WTC11 (cell line): Measurements from ENCODE around the gene KCNMA1. TPM values are rescaled to one million over a fixed set of nuclear protein-coding genes. Genes with fewer than 3 reads are reported as not detected.

ENCODE experiments used
- ATAC-seq: fragments of 200-7000 bp; cut with Tn5 transposase; 2 replicates; pipeline ENCODE4 v1.10.0; 2021; ENCODE audit warnings: mild to moderate bottlenecking, moderate library complexity
- CTCF ChIA-PET: fragments of 300-600 bp; sonication (Branson Sonifier 250); formaldehyde crosslinking; loops from one replicate; lab custom pipeline; 2021; ENCODE audit warnings: antibody characterized with exemption; lab: Charles Lee
- POLR2A ChIA-PET: fragments of 350-600 bp; sonication (Branson Sonifier 250); formaldehyde crosslinking; loops from one replicate; lab custom pipeline; 2021; ENCODE audit warnings: antibody characterized with exemption; lab: Charles Lee
- DNase-seq: peaks from one replicate; pipeline ENCODE4 v3.0.0; 2021; ENCODE audit warnings: low spot score
- H3K27ac Mint-ChIP-seq: 2 replicates; pipeline ENCODE4 v1.8.0; 2021; ENCODE audit warnings: mixed read lengths
- H3K27me3 Mint-ChIP-seq: 2 replicates; pipeline ENCODE4 v1.8.0; 2021; ENCODE audit warnings: low read depth, mild to moderate bottlenecking, moderate library complexity, mixed read lengths
- H3K36me3 Mint-ChIP-seq: 2 replicates; pipeline ENCODE4 v1.8.0; 2021; ENCODE audit warnings: mixed read lengths
- H3K4me1 Mint-ChIP-seq: 2 replicates; pipeline ENCODE4 v1.8.0; 2022; ENCODE audit warnings: mixed read lengths
- H3K4me3 Mint-ChIP-seq: 2 replicates; pipeline ENCODE4 v1.8.0; 2021; ENCODE audit warnings: mild to moderate bottlenecking, moderate library complexity, mixed read lengths
- H3K9me3 Mint-ChIP-seq: 2 replicates; pipeline ENCODE4 v1.8.0; 2021; ENCODE audit warnings: mixed read lengths
- CREM ChIP-seq: sonication (generic); formaldehyde crosslinking; IDR thresholded peaks from 2 replicates; pipeline ENCODE4 v1.8.1; 2022; ENCODE audit warnings: mild to moderate bottlenecking, missing genetic modification reagents, moderate library complexity
- ELF4 ChIP-seq: sonication (generic); formaldehyde crosslinking; IDR thresholded peaks from 2 replicates; pipeline ENCODE4 v1.8.1; 2022; ENCODE audit warnings: low read depth, mild to moderate bottlenecking, moderate library complexity, missing genetic modification reagents
- ESRRA ChIP-seq: sonication (generic); formaldehyde crosslinking; IDR thresholded peaks from 2 replicates; pipeline ENCODE4 v1.8.1; 2022; ENCODE audit warnings: mild to moderate bottlenecking, missing genetic modification reagents, borderline replicate concordance
- FOXJ3 ChIP-seq: sonication (generic); formaldehyde crosslinking; IDR thresholded peaks from 2 replicates; pipeline ENCODE4 v1.9.0; 2021; ENCODE audit warnings: missing genetic modification reagents, mild to moderate bottlenecking, borderline replicate concordance
- FOXP1 ChIP-seq: sonication (generic); formaldehyde crosslinking; IDR thresholded peaks from 2 replicates; pipeline ENCODE4 v1.8.0; 2022; ENCODE audit warnings: missing genetic modification reagents, mild to moderate bottlenecking, moderate library complexity, borderline replicate concordance
- GABPB1 ChIP-seq: sonication (generic); formaldehyde crosslinking; IDR thresholded peaks from 2 replicates; pipeline ENCODE4 v1.8.1; 2023; ENCODE audit warnings: mild to moderate bottlenecking, missing genetic modification reagents
- HMGA2 ChIP-seq: fragments of 250-450 bp; sonication (Bioruptor Pico); IDR thresholded peaks from 2 replicates; pipeline ENCODE4 v1.4.0; 2021; ENCODE audit warnings: mild to moderate bottlenecking, moderate library complexity
- KAT7 ChIP-seq: sonication (generic); formaldehyde crosslinking; IDR thresholded peaks from 2 replicates; pipeline ENCODE4 v1.8.1; 2023; ENCODE audit warnings: missing genetic modification reagents, mild to moderate bottlenecking, borderline replicate concordance
- SMAD4 ChIP-seq: sonication (generic); formaldehyde crosslinking; IDR thresholded peaks from 2 replicates; pipeline ENCODE4 v1.8.0; 2022; ENCODE audit warnings: mild to moderate bottlenecking, missing genetic modification reagents
- TEAD4 ChIP-seq: sonication (generic); formaldehyde crosslinking; IDR thresholded peaks from 2 replicates; pipeline ENCODE4 v1.8.0; 2022; ENCODE audit warnings: mild to moderate bottlenecking, missing genetic modification reagents
- TP53 ChIP-seq: sonication (generic); formaldehyde crosslinking; IDR thresholded peaks from 2 replicates; pipeline ENCODE4 v1.8.1; 2023; ENCODE audit warnings: mild to moderate bottlenecking, missing genetic modification reagents
- ZBTB21 ChIP-seq: sonication (generic); formaldehyde crosslinking; IDR thresholded peaks from 2 replicates; pipeline ENCODE4 v1.8.1; 2023; ENCODE audit warnings: mild to moderate bottlenecking, missing genetic modification reagents, borderline replicate concordance
- ZNF121 ChIP-seq: sonication (generic); formaldehyde crosslinking; IDR thresholded peaks from 2 replicates; pipeline ENCODE4 v1.8.0; 2023; ENCODE audit warnings: missing genetic modification reagents
- ZNF219 ChIP-seq: sonication (generic); formaldehyde crosslinking; IDR thresholded peaks from 2 replicates; pipeline ENCODE4 v1.8.0; 2023; ENCODE audit warnings: missing genetic modification reagents, mild to moderate bottlenecking, borderline replicate concordance
- total RNA-seq: library from RNA; stranded (reverse); gene quantifications from 3 replicates; pipeline ENCODE4 v1.2.3, GENCODE V29; 2021
- TF ChIP-seq, protein P1 (sequence below): sonication (generic); formaldehyde crosslinking; IDR thresholded peaks from 2 replicates; pipeline ENCODE4 v1.8.1; 2023; ENCODE audit warnings: mild to moderate bottlenecking, missing genetic modification reagents
- TF ChIP-seq, protein P2 (sequence below): sonication (generic); formaldehyde crosslinking; IDR thresholded peaks from 2 replicates; pipeline ENCODE4 v1.8.1; 2022; ENCODE audit warnings: mild to moderate bottlenecking, missing genetic modification reagents, moderate library complexity, borderline replicate concordance
- TF ChIP-seq, protein P3 (sequence below): sonication (generic); formaldehyde crosslinking; IDR thresholded peaks from 2 replicates; pipeline ENCODE4 v1.8.1; 2022; ENCODE audit warnings: mild to moderate bottlenecking, moderate library complexity, missing genetic modification reagents
- TF ChIP-seq, protein P4 (sequence below): fragments of 250-450 bp; sonication (Bioruptor Pico); IDR thresholded peaks from 2 replicates; pipeline ENCODE4 v1.9.0; 2021; ENCODE audit warnings: mild to moderate bottlenecking
- TF ChIP-seq, protein P5 (sequence below): fragments of 250-450 bp; sonication (Bioruptor Pico); IDR thresholded peaks from 2 replicates; pipeline ENCODE4 v1.9.0; 2021; ENCODE audit warnings: moderate library complexity, mild to moderate bottlenecking, inconsistent platforms, borderline replicate concordance
- TF ChIP-seq, protein P6 (sequence below): fragments of 200-600 bp; IDR thresholded peaks from 2 replicates; pipeline ENCODE4 v1.8.0; 2022; ENCODE audit warnings: antibody characterized with exemption
- TF ChIP-seq, protein P7 (sequence below): sonication (generic); formaldehyde crosslinking; IDR thresholded peaks from 2 replicates; pipeline ENCODE4 v1.8.1; 2023; ENCODE audit warnings: mild to moderate bottlenecking, missing genetic modification reagents, borderline replicate concordance
- TF ChIP-seq, protein P8 (sequence below): sonication (generic); formaldehyde crosslinking; IDR thresholded peaks from 2 replicates; pipeline ENCODE4 v1.8.1; 2022; ENCODE audit warnings: low read depth, mild to moderate bottlenecking, moderate library complexity, missing genetic modification reagents, borderline replicate concordance

Gene KCNMA1
- total RNA-seq, 1 experiment from 2014 or later, result 7.3 TPM

DNA sequence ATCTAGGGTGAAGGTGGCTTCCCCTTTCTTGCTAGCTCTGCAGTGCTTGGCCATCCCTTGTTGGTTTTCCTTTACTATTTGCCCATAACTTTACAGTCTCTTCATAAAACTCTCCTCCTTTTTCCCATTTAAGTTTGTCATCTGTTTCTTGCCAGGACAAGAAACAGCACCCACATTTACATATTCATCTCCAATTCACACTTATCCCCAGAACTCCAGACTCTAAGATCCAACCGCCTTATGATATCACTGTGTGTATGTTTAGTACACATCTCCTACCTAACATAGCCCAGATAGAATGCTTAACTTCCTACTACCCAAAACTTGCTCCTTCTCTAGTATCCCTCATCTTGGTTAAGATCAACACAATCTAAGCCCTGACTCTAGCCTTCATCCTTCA is 622.2 kb downstream of the KCNMA1 start (continued):
- TF ChIP-seq, protein P1, sequence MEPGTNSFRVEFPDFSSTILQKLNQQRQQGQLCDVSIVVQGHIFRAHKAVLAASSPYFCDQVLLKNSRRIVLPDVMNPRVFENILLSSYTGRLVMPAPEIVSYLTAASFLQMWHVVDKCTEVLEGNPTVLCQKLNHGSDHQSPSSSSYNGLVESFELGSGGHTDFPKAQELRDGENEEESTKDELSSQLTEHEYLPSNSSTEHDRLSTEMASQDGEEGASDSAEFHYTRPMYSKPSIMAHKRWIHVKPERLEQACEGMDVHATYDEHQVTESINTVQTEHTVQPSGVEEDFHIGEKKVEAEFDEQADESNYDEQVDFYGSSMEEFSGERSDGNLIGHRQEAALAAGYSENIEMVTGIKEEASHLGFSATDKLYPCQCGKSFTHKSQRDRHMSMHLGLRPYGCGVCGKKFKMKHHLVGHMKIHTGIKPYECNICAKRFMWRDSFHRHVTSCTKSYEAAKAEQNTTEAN, result no peak
- TF ChIP-seq FOXJ3 (CRISPR knock-in tag), result no peak
- TF ChIP-seq ZNF219 (CRISPR knock-in tag), result no peak
- TF ChIP-seq FOXP1 (CRISPR knock-in tag), result no peak
- no peak for TF ChIP-seq ESRRA (CRISPR knock-in tag)
- TF ChIP-seq, protein P2, sequence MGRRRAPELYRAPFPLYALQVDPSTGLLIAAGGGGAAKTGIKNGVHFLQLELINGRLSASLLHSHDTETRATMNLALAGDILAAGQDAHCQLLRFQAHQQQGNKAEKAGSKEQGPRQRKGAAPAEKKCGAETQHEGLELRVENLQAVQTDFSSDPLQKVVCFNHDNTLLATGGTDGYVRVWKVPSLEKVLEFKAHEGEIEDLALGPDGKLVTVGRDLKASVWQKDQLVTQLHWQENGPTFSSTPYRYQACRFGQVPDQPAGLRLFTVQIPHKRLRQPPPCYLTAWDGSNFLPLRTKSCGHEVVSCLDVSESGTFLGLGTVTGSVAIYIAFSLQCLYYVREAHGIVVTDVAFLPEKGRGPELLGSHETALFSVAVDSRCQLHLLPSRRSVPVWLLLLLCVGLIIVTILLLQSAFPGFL (CRISPR knock-in tag), result no peak
- TF ChIP-seq ZBTB21 (CRISPR knock-in tag), result no peak

DNA sequence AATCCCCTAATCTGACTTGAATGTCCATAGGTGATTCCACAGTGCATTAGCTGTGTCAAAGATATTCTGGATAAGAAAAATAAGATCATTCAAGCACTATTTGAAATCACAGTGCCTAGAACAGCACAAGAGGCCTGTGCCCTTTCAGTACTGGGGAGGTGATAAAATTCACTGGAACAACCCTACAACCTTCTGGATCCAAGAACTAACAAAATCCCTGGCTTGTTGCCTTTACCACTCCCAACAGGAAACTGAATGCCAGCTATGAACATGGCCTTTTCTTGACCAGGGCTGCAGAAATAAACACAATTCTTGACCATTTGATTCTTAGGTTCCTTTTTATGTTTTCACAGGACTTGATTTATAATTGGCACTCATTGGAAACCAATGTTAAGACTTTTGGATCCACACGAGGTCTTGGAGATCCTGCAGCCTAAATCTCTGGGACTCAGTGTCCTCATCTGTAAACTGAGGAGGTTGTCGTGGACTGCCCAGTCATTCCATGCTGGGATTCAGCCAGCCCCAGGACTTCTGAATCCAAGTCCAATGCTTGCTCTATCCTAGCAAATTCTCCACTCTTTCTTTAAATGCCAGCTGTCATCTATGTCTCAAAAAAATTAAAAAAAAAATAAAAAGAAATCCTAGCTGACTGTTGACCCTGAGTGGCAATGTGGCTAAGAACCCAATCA is 624.7 kb downstream of the KCNMA1 start:
- Mint-ChIP-seq H3K9me3 (no peaks in the 10 kb centered on the region), H3K4me3 (no peak overlapping the region), H3K4me1 (no peaks in the 10 kb centered on the region), H3K27ac (no peak overlapping the region), H3K27me3 (no peaks in the 10 kb centered on the region), H3K36me3 (no peaks in the 10 kb centered on the region)
- CTCF ChIA-PET, result interaction anchor here (1.6 kb wide), 1 partner anchor 8 kb away, joined by 4 read pairs; no protein-coding TSS in a partner anchor
- ATAC-seq (no peak), DNase-seq (no peak)
- TF ChIP-seq, protein P3, sequence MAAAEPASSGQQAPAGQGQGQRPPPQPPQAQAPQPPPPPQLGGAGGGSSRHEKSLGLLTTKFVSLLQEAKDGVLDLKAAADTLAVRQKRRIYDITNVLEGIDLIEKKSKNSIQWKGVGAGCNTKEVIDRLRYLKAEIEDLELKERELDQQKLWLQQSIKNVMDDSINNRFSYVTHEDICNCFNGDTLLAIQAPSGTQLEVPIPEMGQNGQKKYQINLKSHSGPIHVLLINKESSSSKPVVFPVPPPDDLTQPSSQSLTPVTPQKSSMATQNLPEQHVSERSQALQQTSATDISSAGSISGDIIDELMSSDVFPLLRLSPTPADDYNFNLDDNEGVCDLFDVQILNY (CRISPR knock-in tag), result no peak
- TF ChIP-seq CREM (CRISPR knock-in tag) (no peak), ZBTB21 (CRISPR knock-in tag) (no peak), GABPB1 (CRISPR knock-in tag) (no peak), KAT7 (CRISPR knock-in tag) (no peak), TP53 (CRISPR knock-in tag) (no peak), ELF4 (CRISPR knock-in tag) (no peak), SMAD4 (CRISPR knock-in tag) (no peak), TEAD4 (no peak), ZNF121 (no peak), HMGA2 (CRISPR knock-in tag) (no peak)
- TF ChIP-seq, protein P1, result no peak
- TF ChIP-seq, protein P4, sequence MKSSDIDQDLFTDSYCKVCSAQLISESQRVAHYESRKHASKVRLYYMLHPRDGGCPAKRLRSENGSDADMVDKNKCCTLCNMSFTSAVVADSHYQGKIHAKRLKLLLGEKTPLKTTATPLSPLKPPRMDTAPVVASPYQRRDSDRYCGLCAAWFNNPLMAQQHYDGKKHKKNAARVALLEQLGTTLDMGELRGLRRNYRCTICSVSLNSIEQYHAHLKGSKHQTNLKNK, result no peak
- TF ChIP-seq, protein P5, sequence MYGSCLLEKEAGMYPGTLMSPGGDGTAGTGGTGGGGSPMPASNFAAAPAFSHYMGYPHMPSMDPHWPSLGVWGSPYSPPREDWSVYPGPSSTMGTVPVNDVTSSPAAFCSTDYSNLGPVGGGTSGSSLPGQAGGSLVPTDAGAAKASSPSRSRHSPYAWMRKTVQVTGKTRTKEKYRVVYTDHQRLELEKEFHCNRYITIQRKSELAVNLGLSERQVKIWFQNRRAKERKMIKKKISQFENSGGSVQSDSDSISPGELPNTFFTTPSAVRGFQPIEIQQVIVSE (CRISPR knock-in tag), result no peak
- TF ChIP-seq, protein P6, sequence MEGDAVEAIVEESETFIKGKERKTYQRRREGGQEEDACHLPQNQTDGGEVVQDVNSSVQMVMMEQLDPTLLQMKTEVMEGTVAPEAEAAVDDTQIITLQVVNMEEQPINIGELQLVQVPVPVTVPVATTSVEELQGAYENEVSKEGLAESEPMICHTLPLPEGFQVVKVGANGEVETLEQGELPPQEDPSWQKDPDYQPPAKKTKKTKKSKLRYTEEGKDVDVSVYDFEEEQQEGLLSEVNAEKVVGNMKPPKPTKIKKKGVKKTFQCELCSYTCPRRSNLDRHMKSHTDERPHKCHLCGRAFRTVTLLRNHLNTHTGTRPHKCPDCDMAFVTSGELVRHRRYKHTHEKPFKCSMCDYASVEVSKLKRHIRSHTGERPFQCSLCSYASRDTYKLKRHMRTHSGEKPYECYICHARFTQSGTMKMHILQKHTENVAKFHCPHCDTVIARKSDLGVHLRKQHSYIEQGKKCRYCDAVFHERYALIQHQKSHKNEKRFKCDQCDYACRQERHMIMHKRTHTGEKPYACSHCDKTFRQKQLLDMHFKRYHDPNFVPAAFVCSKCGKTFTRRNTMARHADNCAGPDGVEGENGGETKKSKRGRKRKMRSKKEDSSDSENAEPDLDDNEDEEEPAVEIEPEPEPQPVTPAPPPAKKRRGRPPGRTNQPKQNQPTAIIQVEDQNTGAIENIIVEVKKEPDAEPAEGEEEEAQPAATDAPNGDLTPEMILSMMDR, result no peak
- TF ChIP-seq, protein P7, sequence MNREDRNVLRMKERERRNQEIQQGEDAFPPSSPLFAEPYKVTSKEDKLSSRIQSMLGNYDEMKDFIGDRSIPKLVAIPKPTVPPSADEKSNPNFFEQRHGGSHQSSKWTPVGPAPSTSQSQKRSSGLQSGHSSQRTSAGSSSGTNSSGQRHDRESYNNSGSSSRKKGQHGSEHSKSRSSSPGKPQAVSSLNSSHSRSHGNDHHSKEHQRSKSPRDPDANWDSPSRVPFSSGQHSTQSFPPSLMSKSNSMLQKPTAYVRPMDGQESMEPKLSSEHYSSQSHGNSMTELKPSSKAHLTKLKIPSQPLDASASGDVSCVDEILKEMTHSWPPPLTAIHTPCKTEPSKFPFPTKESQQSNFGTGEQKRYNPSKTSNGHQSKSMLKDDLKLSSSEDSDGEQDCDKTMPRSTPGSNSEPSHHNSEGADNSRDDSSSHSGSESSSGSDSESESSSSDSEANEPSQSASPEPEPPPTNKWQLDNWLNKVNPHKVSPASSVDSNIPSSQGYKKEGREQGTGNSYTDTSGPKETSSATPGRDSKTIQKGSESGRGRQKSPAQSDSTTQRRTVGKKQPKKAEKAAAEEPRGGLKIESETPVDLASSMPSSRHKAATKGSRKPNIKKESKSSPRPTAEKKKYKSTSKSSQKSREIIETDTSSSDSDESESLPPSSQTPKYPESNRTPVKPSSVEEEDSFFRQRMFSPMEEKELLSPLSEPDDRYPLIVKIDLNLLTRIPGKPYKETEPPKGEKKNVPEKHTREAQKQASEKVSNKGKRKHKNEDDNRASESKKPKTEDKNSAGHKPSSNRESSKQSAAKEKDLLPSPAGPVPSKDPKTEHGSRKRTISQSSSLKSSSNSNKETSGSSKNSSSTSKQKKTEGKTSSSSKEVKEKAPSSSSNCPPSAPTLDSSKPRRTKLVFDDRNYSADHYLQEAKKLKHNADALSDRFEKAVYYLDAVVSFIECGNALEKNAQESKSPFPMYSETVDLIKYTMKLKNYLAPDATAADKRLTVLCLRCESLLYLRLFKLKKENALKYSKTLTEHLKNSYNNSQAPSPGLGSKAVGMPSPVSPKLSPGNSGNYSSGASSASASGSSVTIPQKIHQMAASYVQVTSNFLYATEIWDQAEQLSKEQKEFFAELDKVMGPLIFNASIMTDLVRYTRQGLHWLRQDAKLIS, result no peak
- TF ChIP-seq, protein P8, sequence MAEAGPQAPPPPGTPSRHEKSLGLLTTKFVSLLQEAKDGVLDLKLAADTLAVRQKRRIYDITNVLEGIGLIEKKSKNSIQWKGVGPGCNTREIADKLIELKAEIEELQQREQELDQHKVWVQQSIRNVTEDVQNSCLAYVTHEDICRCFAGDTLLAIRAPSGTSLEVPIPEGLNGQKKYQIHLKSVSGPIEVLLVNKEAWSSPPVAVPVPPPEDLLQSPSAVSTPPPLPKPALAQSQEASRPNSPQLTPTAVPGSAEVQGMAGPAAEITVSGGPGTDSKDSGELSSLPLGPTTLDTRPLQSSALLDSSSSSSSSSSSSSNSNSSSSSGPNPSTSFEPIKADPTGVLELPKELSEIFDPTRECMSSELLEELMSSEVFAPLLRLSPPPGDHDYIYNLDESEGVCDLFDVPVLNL (CRISPR knock-in tag), result no peak
- POLR2A ChIA-PET, result no interaction called here
